ENCODE results near the gene PAK6.

PAK6 gene

GRCh38 chr15:40254452-40254851 lies 15.6 kb downstream of the PAK6 start:
- DNase-seq: no peak
- TF ChIP-seq GATA1 (IDR thresholded peaks at IDR 0.05; ENCODE audit: low read depth, low read length) (no peak), POLR2A (IDR thresholded peaks at IDR 0.05; ENCODE audit: low read length) (no peak)

- no peak for DNase-seq
- TF ChIP-seq POLR2A (IDR thresholded peaks at IDR 0.05; ENCODE audit: low read length): no peak
- TF ChIP-seq GATA1 (IDR thresholded peaks at IDR 0.05; ENCODE audit: low read depth, low read length): no peak
These were observed 16.2 kb downstream of the PAK6 start for GRCh38 chr15:40255033-40255432.

GRCh38 chr15:40256638-40257235 lies 17.9 kb downstream of the PAK6 start:
- no peak for DNase-seq
- TF ChIP-seq POLR2A (IDR thresholded peaks at IDR 0.05; ENCODE audit: low read length) (no peak), GATA1 (IDR thresholded peaks at IDR 0.05; ENCODE audit: low read depth, low read length) (no peak)

- no peak for DNase-seq
- TF ChIP-seq POLR2A (IDR thresholded peaks at IDR 0.05; ENCODE audit: low read length): no peak
- TF ChIP-seq GATA1 (IDR thresholded peaks at IDR 0.05; ENCODE audit: low read depth, low read length): no peak
These were observed 19.0 kb downstream of the PAK6 start for GRCh38 chr15:40257656-40258450.

- no peak for DNase-seq
- TF ChIP-seq POLR2A (IDR thresholded peaks at IDR 0.05; ENCODE audit: low read length) (no peak), GATA1 (IDR thresholded peaks at IDR 0.05; ENCODE audit: low read depth, low read length) (no peak)
These were observed 19.7 kb downstream of the PAK6 start for GRCh38 chr15:40258544-40258943.

GRCh38 chr15:40259021-40259420 lies 20.2 kb downstream of the PAK6 start:
- DNase-seq: no peak
- no peak for TF ChIP-seq GATA1 (IDR thresholded peaks at IDR 0.05; ENCODE audit: low read depth, low read length)
- TF ChIP-seq POLR2A (IDR thresholded peaks at IDR 0.05; ENCODE audit: low read length): no peak

GRCh38 chr15:40263024-40263754 lies 24.3 kb downstream of the PAK6 start:
- DNase-seq: no peak
- TF ChIP-seq GATA1 (IDR thresholded peaks at IDR 0.05; ENCODE audit: low read depth, low read length) (no peak), POLR2A (IDR thresholded peaks at IDR 0.05; ENCODE audit: low read length) (no peak)

GRCh38 chr15:40264321-40265153 lies 25.7 kb downstream of the PAK6 start:
- TF ChIP-seq POLR2A (IDR thresholded peaks at IDR 0.05; ENCODE audit: low read length) (no peak), GATA1 (IDR thresholded peaks at IDR 0.05; ENCODE audit: low read depth, low read length) (no peak)
- DNase-seq: no peak

GRCh38 chr15:40265355-40265754 lies 26.5 kb downstream of the PAK6 start:
- no peak for DNase-seq
- no peak for TF ChIP-seq GATA1 (IDR thresholded peaks at IDR 0.05; ENCODE audit: low read depth, low read length)
- no peak for TF ChIP-seq POLR2A (IDR thresholded peaks at IDR 0.05; ENCODE audit: low read length)

- DNase-seq: no peak
- TF ChIP-seq GATA1 (IDR thresholded peaks at IDR 0.05; ENCODE audit: low read depth, low read length): no peak
- no peak for TF ChIP-seq POLR2A (IDR thresholded peaks at IDR 0.05; ENCODE audit: low read length)
These were observed 27.0 kb downstream of the PAK6 start for GRCh38 chr15:40265875-40266274.

- DNase-seq: peak in 1 of 2 experiments; percentile 77
These were observed 28.0 kb downstream of the PAK6 start for GRCh38 chr15:40266828-40267304.

GRCh38 chr15:40267670-40268069 lies 28.8 kb downstream of the PAK6 start:
- no peak for DNase-seq
- TF ChIP-seq GATA1 (IDR thresholded peaks at IDR 0.05; ENCODE audit: low read depth, low read length) (no peak), POLR2A (IDR thresholded peaks at IDR 0.05; ENCODE audit: low read length) (no peak)

More at GRCh38 chr15:40266828-40267304, 28.0 kb downstream of the PAK6 start:
- TF ChIP-seq POLR2A (IDR thresholded peaks at IDR 0.05; ENCODE audit: low read length): no peak
- no peak for TF ChIP-seq GATA1 (IDR thresholded peaks at IDR 0.05; ENCODE audit: low read depth, low read length)

- no peak for DNase-seq
- no peak for TF ChIP-seq GATA1 (IDR thresholded peaks at IDR 0.05; ENCODE audit: low read depth, low read length)
- TF ChIP-seq POLR2A (IDR thresholded peaks at IDR 0.05; ENCODE audit: low read length): no peak
These were observed 30.7 kb downstream of the PAK6 start for GRCh38 chr15:40269604-40270003.

All from erythroblast (primary cell).